ENCODE data around the gene GLYATL3.

- TF ChIP-seq CTCF (IDR thresholded peaks at IDR 0.05) (no peak), SIN3A (IDR thresholded peaks at IDR 0.05; ENCODE audit: borderline replicate concordance, insufficient read depth, low read depth, low read length) (no peak), REST (IDR thresholded peaks at IDR 0.05; ENCODE audit: insufficient read depth in 1 of 2, low read depth in 2 of 2, low read length in 1 of 2) (no peak)
These were observed 63.5 kb downstream of the GLYATL3 start for GRCh38 chr6:49563006-49563886.

Measured in Panc1 (cell line).